ENCODE data around the gene PIK3C2G.
"Not testable (repeated sequence)": the region's sequence is repeated elsewhere in the genome, so short reads cannot be mapped to it uniquely, and the experiment has no call there.

The PIK3C2G gene

DNA sequence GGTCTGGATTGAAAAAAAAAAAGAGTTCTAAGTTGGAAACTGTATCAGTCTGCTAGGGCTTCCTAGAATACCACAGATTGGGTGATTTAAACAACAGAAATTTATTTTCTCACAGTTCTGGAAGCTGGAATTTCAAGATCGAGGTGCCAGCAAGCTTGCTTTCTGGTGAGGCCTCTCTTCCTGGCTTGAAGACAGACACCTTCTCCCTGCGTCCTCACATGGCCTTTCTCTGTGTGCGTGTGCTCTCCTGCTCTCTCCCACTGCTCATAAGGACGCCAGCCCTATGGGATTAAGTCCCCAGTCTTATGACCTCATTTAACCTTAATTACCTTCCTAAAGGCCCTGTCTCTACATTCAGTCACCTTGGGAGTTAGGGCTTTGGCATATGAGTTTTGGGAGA lies 215.5 kb downstream of the PIK3C2G start:
- DNase-seq: no peak

DNA sequence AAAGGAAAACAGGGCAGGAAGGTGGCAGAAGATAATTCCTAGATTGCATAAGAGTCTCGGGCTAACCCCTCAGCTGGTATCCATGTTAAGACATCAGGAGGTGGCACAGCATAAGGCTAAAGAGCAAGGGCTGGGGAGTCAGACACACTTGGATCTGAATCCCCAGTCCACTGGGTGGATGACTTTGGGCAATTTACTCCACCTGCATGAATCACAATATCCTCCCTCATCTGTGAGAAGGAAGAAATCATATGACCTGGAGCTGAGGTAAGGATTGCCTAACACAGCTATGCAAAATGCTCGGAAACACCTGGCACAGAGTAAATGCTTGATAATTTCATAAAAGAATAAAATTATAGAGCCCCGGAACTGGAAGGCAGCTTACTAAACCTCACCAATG lies 217.9 kb downstream of the PIK3C2G start:
- no peak for DNase-seq

DNA sequence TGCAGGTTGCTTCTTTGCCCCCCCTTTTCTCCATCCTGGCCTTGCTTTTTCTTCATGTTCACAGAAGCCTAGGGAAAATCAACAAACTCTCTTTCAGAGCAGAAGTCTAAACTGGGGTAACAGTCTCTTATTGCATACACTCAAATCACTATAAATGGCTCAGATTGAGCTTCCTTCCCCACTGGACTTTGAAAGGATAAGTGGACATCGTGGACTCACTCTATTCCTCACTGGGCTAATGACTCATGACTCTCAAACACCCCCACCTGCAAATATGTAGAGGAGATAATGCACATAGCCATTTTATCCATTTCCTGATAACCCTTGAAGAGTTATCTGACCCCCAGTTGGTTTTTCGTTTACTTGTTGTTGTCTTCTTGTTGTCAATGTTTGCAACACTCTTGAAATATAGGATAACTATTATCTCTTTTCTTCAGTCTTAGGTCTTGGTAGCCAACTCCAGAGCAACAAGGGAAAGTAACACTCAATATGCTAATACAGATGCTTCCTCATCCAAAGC lies 221.3 kb downstream of the PIK3C2G start:
- no peak for DNase-seq

DNA sequence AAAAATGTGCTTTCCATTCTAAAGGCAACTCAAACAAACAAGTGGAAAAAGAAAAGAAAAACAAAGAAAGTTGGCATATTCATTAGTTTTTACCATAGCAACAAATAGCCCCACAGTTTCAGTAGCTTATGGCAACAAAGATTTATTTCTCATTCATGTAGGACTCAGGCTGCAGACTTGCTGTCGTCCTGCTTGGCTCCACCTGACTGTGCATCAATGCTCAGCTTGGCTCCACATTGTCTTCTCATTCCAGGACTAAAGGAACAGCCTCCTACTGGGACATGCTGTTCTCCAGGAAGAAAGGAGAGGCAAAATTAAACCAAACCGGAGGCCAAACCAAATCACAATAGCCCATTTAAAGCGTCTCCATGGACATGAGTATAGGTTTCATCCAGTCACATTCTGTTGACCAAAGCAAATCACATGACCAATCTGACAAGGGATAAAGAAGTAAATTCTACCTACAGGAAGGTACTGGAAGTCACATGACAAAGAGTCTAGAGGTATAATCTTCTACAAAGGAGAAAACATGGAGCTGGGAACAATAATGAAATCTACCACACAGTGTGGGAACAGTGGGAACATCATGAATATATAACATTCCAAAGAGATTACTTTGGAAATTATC lies 222.5 kb downstream of the PIK3C2G start:
- no peak for DNase-seq

DNA sequence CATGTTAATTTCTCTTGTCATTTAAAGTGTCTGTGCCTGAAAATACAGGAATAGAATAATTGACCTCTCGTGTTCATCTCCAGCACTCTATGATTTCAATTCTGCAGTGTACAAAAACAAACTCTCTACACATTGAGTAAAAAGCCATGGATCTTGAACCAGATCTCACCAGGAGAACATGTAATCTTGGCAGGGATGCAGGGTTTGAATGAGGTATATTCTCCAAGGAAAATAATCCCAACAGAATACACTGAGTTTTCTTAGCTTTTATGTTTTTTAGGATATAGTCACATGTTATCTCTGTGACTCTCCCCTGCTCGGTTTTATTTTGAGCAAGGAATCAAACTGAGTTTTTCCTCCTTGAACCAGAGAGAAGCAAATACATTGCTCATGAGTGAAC lies 224.7 kb downstream of the PIK3C2G start:
- no peak for DNase-seq

DNA sequence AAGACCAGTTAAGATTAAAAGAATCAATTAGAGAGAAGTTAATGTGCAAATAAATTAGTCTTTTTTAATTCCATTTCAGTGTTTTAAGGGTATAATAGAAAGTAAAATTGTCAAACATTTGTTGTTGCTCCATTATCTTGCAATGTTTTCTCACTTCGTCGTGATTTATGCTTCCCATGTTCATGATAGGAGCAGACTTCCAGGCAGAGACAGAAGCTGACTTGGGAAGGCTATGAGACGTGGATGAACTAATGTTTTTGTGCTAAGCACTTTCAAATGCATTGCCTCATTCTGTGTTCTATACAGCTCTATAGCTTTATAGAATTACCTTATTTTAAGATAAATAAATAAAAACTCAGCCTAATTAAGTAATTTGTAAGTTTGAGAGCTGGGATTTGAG lies 226.2 kb downstream of the PIK3C2G start:
- DNase-seq: no peak

DNA sequence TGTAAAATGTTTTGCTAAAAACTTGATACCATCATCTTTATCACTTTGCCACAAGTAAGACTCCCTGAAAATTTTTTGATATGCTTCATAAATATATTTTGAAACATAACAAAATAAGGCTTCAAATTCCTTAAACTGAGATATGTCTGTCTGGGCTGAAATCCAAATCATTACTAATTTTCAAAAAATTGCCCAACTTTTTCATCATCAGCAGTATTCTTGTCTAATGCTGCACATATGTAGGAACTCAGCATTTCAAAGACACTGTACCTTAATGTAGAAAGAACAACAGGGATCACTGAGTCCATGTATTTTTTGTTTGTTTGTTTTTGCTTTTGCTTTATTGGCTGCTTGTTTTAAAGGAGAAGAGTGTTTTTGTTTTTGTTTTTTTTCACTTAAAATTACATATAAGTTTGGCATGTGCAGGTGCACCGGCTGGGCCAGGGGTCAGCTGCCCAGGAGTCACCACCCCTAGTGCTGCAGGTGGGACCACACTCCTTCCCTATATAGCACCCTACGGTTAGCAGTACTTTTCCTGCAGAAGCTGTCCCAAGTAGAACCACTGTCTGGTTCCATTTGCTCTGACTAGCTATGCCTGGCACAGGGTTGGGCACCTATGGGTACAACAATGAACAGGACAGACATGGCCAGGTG lies 231.2 kb downstream of the PIK3C2G start:
- no peak for DNase-seq

DNA sequence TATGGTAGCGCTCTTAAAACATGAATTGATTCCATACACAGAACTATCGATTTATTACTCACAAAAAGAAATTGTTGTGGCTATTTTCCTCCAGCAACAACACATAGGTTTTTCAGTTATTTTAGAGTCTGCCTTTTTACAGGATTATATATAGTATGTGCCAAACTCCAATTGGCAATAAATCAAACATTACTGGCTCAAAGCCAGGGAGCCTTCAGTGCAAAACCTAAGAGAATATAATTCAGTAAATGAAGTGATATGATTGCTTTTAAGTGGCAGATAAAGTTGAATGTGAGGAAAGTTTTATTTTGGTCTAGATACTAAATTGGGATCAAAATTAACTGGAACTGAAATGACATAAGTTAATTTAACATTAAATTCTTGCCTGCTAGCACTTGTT lies 234.8 kb downstream of the PIK3C2G start:
- DNase-seq: no peak

DNA sequence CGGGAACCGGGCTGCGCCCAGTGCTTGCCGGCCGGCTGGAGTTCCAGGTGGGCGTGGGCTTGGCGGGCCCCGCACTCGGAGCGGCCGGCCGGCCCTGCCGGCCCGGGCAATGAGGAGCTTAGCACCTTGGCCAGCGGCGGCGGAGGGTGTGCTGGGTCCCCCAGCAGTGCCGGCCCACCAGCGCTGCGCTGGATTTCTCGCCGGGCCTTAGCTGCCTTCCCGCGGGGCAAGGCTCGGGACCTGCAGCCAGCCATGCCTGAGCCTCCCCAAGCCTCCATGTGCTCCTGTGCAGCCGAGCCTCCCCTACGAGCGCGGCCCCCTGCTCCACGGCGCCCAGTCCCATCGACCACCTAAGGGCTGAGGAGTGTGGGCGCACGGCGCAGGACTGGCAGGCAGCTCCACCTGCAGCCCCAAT lies 238.8 kb downstream of the PIK3C2G start:
- not testable (repeated sequence) for DNase-seq

DNA sequence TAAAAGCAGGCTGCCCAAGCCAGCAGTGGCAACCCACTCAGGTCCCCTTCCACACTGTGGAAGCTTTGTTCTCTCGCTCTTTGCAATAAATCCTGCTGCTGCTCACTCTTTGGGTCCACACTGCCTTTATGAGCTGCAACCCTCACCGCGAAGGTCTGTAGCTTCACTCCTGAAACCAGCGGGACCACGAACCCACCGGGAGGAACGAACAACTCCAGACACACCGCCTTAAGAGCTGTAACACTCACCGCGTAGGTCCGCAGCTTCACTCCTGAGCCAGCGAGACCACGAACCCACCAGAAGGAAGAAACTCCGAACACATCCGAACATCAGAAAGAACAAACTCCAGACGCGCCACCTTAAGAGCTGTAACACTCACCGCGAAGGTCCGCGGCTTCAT lies 239.4 kb downstream of the PIK3C2G start:
- not testable (repeated sequence) for DNase-seq

DNA sequence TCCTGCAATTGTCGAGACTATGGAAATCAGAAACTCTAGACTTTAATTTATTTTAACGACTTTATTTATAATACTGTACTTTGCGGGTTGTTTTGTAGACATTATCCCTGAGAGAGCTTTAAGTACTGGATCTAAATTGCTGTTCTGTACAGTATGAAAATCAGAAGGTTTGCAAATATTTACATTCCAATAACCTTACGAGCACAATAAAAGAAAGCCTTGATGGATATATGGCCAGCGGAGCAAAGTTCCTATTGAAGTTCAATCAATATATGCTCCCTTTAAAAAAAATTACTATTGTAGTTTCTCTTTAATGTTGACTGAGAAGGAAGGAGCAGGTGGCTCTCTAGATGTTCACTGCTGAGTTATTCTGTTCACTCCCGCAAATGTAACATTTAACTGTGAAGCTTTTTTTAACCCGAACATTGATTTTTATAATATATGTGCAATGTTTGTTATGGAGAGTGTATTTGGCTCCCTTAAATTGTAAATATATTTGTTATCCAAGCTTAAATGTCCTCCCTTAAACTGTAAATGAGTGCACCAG lies 241.2 kb downstream of the PIK3C2G start:
- peak; percentile 24 for DNase-seq

DNA sequence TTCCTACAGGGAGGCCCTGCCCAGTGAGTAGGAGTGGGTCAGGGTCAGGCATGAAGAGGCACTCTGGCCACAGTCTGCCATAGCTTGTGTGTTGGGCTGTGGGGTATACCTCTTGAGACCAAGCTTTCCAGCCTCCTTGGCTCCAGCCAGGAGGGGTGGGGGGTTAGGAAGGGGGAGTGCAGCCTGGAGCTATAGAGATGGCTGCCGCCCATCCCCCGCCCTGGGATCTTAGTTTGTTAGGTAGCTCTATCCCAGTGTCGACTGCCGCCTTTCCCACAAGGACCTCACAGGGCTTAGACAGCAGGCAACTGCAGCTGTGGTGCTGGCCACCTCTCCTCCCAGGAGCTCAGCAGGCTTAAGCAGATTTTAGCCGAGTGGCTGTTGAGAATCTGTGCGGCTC lies 260.1 kb downstream of the PIK3C2G start:
- DNase-seq: no peak

DNA sequence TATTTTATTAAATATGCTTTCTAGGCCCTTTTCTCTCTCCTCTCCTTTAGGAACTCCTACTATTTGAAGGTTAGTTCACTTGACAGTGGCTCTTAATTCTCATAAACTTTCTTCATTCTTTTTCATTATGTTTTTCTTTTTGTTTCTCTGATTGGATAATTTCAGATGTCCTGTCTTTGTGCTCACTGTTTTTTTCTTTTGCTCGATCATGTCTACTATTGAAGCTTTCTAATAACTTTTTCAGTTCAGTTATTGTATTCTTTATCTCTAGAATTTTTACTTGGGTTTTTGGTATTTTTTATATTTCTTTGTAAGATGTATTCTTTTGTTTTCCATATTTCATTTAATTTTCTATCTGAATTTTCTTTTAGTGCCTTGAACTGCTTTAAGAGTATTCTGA lies 261.5 kb downstream of the PIK3C2G start:
- no peak for DNase-seq

DNA sequence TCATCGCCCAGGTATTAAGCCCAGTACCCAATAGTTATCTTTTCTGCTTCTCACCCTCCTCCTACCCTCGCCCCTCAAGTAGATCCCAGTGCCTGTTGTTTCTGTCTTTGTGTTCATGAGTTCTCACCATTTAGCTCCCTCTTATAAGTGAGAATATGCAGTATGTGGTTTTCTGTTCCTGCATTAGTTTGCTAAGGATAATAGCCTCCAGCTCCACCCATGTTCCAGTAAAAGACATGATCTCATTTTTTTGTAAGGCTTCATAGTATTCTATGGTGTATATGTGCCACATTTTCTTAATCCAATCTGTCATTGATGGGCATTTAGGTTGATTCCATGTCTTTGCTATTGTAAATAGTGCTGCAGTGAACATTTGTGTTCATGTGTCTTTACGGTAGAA lies 281.2 kb downstream of the PIK3C2G start:
- DNase-seq: not testable (repeated sequence)

DNA sequence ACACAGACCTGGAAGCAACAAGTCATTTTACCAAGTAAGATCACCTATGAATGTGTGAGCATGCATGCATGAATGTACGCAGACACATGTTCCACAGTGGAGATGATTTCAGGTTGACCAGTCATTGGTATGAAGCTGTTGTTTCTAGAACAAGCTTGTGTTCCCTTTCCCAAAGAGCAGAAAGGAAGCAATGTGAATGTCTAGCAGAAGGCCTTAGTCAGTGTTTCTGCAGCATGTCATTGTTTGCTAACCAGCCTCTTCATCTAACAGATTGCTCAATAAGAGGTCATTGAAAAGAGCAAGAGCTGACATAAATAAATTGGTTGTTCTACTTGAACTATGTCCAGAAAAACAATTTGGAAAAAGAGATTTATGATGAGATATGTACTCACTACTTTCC lies 285.1 kb downstream of the PIK3C2G start:
- DNase-seq: no peak

DNA sequence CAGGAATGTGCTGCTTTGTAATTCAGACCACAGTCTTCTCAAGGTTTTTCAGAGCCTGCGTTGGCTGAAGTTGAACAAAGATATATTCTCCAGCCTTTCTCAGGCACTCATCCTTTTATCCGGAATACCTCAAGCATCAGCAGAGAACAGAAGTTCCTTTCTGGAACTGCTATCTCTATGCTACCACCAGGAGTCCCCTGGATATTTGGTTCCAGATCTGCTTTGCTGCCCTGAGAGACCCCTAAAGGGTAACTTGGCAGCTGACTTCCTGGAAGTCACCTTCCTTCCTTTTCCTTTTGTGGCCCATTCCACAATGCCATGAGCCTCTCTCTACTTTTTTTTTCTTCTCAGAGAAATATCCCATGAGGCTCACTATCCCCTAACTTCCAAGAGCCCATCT lies 288.3 kb downstream of the PIK3C2G start:
- DNase-seq: no peak

DNA sequence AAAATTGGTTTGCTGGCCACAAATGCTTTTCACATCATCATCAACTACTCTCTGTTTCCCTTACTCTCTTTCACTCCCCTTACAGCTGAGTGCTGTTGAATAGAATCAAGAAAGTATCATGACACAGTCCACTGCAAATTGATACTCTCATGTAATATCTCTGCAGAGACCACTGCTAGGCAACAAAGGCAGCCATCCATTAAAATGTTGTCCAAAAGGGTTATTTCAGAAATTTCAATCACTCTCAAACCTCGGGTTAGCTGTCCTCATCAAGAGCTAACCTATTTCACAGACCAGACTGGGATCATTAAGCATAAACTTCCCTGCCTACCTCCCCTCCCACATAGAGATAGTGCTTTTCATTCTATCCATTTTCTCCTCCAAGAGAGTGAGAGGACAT lies 289.8 kb downstream of the PIK3C2G start:
- DNase-seq: no peak

DNA sequence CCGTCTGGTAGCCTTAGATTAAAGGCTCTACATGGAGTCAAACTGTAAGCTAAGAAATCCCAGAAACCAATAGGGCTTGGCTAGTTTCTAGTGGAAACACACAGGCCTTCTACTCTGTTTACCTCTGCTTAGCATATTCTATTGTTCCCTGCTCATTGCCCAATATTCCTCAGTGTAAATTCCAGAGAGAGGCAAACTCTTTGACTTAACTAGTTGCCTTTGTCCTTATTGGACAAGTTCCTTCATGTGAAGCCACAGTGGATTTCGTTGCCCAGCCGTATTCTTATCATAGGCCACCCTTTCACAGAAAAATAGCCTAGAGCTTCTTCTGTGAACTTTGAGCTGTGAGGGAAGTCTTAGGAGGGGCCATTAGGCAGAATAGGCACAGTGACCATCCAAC lies 290.4 kb downstream of the PIK3C2G start:
- DNase-seq: no peak

DNA sequence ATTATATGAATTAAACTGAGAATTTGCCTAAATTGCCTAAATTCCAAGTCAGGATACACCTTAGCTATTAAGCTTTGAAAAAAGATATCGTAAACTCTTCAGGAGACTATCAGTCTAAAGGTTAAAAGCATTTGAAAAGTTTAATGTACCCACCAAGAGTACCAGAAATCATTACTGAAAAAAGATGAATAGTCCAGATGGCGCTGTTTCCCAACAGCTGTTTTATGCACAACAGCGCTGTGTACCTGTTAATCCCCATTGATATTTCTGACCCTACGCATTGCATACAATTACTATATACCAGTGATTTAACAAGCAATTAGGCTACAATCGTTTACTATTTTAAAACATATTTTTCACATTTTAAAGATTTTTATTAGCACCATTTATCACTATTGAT lies 291.5 kb downstream of the PIK3C2G start:
- DNase-seq: no peak

DNA sequence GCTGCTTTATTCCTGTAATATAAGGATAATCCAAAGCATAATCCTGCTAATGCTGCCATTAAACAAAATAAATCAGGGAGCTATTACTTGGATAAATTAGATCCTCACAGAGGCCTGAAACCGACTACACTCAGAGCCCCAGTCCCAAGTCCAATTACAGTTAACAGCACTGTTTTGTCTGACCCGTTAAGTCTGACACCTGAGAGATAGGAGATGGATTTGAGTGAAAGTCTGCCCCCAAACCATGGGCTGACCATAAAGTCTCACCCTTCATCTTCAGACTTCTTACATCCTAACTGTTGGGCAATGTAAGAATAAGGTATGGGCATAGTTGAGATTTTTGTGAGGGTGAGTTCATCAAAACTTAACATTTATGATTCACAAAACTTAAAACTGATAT lies 294.8 kb downstream of the PIK3C2G start:
- DNase-seq: no peak

DNA sequence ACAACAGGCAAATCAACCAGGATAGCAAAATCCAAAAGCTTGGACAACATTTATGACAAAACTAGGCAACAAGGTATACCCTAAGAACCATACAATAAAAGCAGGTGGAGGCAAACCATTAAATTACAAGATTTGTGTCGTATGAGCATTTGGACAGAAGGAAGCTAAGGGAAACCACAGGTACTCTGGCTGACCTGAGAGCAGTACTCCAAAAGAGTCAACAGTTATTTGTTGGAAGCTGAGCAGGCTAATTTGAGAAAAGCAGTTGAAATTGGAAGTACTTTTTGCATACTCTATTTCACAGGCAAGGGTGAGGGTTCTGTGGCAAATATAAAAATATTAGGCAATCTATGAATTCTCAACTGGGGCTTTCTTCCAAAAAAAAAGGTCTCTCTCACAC lies 297.9 kb downstream of the PIK3C2G start:
- DNase-seq: no peak

DNA sequence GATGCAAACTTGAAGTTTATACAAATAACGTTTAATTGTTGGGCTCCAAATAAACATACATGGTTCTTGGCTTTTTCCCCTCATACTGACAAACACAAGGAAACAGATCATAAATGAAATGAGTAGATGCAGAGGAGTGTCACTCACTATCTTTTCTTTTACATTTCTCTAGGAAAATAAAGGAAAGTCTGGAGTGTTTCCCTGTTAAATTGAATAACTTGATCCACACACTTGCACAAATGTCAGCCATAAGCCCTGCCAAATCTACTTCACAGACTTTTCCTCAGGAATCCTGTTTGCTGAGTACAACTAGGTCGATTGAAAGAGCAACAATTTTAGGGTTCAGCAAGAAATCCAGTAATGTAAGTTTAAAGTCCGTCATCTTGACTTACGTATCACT lies 301.2 kb downstream of the PIK3C2G start:
- DNase-seq: no peak

DNA sequence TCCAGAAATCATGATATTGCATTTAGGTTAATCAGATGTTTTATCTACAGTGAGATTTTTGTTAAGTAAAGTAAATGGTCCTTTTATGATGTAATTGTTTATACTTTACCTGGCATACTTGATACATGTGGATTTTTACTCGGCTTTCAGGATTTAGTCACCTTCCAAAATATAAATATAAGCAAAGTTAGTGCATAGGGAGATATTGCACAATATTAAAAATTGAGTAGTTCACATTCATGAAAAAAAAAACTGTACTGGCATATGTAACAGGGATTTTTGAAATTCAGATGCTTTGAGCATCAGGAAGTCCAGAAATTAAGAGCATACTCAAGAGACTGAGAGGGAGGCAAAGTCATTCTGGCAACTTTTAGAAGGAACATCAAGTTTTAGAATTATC lies 303.0 kb downstream of the PIK3C2G start:
- no peak for DNase-seq

DNA sequence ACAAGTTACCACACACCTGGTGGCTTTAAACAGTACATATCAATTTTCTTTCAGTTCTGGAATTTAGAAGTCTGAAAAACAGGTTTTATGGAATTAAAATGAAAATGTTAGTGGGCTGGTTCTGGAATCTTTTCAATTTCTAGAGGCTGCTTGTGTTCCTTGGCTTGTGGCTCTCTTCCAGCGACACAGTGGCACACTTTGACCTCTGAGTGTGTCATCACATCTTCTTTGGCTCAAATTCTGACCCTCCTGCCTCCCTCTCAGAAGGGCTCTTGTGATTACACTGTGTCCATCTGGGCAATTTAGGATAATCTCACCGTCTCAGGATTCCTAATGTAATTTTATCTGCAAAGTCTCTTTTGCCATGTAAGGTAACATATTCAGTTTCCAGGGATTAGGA lies 306.5 kb downstream of the PIK3C2G start:
- no peak for DNase-seq

DNA sequence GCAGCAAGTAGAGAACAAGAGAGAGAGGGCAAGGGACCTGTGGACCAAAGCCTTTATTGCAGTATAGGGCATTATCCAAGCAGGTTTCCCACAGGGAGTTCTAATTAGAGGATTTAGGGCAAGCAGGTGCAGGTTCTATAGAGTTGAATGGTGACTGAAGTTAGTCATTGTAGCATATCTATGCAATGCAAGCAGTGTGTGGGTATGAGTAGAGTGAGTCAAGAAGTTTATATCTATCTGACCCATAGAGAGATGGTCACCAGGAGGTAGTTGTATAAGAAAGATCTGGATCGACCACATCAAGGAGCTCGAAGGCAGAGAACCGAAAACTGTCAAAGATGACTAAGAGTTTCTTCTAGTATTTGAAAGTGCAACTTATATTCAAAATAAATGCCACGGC lies 309.2 kb downstream of the PIK3C2G start:
- no peak for DNase-seq

Measured in COR-L47 (cell line).